HL-60 (cell line): ENCODE data around the gene DAAM2.

Source experiments
- CTCF ChIP-seq: IDR thresholded peaks from one replicate; pipeline ENCODE4 v1.5.1; 2011; ENCODE audit warnings: low read length, control low read depth, inconsistent platforms; ENCODE audit not compliant: insufficient read depth
- POLR2AphosphoS5 ChIP-seq: IDR thresholded peaks from 2 replicates; pipeline ENCODE4 v1.6.1; 2012; ENCODE audit warnings: low read depth
- REST ChIP-seq: IDR thresholded peaks from 2 replicates; pipeline ENCODE4 v1.6.1; 2012; ENCODE audit warnings: low read depth; ENCODE audit not compliant: insufficient replicate concordance

- TF ChIP-seq CTCF (no peak), POLR2AphosphoS5 (no peak), REST (no peak)
These were observed 69.5 kb downstream of the DAAM2 start for GRCh38 chr6:39861663-39862062.
